ENCODE results near the gene CD160.
A peak's percentile ranks its signal among the peaks of the same experiment; 100 is the strongest.
"Not testable (repeated sequence)": the region's sequence is repeated elsewhere in the genome, so short reads cannot be mapped to it uniquely, and the experiment has no call there.

The CD160 gene

DNA sequence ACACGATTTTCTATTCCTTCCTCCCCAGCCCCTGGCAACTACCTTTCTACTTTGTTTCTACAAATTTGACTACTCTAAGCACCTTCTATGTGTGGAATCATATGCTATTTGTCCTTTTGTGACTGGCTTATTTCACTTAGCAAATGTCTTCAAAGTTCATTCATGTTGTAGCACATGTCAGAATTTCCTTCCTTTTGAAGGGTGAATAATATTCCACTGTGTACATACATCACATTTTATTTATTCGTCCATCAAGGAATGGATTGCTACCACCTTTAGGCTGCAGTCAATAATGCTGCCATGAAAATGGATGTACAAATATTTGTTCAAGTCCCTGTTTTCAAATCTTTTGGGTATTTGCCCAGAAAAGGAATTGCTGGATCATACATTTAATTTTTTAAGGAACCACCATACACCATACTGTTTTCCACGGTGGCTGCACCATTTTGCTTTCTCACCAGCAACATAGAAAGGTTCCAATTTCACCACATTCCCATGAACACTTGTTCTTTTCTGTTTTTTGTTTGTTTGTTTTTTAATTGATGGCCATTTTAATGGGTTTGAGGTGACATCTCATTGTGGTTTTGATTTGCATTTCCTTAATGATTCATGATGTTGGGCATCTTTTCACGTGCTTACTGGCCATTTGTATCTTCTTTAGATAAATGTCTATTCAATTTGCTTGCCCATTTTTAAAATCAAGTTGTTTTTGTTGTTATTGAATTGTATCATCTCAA lies 8.8 kb upstream of the CD160 start:
- no peak for DNase-seq

DNA sequence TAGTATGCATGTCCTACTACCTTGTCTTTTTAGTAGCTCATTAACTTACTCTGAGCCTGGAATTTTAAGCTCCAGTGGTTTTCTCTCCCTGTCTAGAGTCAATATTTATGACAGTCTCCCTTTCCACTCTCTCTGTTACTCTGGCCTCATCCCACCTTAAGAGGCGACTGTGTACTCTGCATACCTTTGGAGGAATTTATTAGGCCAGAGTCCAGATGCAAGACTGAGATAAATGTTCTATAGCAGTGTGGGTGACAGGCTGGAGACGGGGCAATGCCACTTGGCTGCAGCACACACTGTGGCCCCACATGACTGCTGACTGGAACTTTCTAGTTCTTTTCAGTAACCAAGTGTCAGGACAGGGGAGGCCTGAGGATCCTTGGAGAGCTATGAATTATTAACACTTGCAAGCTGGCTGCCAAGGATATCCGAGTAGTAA lies 8.1 kb upstream of the CD160 start:
- DNase-seq, result no peak

DNA sequence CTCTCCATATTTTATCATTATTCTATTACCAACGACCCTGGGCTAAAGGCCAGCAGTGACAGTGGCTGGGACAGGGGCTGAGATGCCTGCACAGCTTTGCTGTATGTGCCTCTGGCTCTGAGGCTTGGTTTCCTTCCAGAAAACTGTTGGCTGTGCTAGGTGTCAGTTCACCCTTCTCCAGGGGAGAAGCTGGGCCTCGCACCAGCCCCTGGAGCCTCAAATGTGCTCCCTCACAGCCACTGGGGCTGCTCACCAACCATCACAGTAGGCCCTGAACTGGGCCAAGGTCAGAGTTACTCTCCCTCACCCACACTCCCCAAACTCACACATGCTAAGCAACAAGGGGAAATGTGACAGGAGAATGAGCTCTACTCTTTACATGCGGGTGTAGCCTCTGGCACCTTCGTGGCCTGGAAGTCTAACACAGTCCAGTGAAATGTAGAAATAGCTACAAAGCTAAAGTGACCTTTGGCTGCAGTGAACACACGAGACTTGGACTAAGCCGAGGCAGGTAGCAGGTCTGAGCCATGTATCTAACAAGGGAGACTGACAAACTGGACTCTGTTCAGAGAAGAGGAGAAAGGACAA lies 4.7 kb upstream of the CD160 start:
- no peak for DNase-seq

DNA sequence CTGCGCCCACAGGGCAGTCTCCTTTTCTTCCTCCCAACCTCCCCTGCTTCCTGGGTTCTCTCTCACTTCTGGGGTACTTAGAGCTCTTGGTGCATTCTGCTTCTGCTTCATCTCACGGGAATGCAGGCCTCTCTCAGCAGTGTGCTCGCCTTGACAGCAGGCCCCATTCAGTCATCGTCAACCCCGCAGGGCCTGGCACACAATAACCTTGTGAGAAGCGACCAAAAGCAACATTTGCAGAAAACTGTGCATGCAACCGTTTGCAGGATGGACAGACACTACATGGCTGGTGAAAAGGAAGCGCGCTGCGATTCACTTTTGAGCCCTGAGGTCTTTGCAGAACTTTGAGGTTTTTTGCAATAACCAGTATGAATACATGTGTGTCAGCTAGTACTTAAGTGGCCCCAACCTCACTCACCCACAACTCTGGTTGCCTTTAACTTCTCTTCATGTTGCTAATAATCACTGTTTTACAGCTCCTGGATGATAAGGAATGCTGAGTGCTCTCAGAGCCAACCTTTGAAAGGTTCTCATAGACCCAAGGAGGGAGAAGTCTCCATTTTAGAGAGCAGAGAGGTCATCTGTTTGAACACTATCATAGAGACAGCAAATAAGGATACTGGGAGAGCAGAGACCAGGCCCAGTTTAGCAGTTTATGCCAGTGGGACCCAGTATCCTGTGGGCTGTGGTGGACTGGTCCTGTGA lies 2.5 kb upstream of the CD160 start:
- DNase-seq, result no peak

DNA sequence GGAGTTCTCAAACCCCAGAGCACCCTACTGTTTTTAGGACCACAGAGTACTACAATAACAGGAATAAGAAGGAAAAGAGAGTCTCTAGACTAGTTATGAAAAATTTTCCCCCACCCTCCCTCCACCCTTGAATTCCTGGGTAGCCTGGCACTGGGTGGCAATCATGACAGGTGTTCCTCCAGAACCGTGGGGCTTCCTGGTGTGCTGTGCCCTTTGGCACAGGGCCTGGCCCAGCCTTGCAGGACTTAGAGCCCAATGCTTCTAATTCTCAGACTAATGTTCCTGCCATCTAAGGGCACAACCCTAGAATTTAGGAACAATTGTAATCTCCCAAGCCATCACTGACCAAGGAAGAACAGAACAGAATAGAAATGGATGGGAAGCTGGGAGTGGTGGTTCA lies 1.5 kb upstream of the CD160 start:
- no peak for DNase-seq

DNA sequence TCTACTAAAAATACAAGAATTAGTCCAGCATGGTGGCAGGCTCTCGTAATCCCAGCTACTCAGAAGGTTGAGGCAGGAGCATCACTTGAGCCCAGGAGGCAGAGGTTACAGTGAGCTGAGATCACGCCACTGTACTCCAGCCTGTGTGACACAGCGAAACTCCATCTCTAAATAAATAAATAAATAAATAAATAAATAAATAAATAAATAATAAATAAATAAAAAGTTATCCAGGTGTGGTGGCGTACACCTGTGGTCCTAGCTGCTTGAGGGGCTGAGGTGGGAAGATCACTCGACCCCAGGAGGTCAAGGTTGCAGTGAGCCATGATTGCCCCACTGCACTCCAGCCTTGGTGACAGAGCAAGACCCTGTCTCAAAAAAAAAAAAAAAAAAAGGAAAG lies 834 bp upstream of the CD160 start:
- not testable (repeated sequence) for DNase-seq

DNA sequence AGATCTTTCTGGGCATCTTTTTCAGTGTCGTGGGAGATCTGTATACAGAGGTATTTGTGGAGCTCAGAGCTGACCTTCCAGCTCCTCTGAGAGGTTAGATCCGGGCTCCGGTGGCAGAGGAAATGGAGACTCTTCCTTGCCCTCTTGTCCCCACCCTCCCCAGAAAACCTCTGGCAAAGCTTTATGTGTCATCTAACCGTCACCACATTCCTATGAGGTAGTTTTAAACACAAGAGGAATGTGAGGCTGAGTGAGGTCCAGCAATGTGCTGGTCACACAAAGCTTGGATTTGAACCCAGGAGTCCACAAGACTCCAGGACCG lies 1.2 kb downstream of the CD160 start:
- no peak for DNase-seq

DNA sequence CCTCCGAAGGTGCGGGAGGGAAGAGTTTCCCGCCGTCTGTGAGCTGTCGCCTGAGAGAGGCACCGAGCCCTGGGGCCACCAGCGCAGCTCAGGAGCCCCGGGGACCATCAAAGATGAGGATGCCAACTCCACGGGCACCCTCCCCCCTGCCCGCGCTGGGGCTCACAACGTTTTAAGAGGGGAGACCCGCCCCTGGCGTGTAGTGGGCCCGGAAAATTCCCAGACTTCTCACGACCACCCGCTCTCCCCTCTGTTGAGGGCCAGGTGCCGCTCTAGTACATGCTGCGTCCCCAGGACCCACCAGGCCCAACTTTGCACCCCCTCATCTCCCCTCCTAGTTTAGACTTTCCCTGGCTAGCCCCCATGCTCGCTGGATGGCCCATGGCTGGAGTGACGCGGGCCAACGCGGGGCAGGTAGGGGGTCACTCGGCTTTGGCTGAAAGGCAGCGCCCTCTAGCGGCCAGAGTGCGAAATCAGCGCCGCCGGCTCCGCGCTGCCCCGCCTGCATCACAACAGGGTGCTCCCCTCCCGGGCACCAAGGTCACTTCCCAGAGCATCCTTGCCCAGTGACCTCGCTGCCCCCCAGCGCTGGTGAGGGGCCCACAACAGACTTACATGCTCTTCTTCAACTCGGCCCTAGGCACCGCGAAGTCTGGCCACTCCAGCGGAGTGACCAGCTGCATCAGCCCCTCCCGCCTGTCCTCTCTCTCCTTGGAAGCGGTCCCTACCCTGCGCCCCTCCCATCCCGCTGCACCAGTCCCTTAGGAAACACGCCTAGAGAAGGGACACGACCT lies 1.8 kb downstream of the CD160 start:
- peak; percentile 93 for DNase-seq

DNA sequence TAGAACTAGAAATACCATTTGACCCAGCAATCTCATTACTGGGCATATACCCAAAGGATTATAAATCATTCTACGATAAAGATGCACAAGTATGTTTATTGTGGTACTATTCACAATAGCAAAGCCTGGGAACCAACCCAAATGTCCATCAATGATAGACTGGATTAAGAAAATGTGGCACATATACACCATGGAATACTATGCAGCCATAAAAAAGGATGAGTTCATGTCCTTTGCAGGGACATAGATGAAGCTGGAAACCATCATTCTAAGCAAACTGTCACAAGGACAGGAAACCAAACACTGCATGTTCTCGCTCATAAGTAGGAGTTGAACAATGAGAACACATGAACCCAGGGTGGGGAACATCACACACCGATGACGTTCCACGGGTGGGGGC lies 6.9 kb downstream of the CD160 start:
- DNase-seq, result not testable (repeated sequence)

DNA sequence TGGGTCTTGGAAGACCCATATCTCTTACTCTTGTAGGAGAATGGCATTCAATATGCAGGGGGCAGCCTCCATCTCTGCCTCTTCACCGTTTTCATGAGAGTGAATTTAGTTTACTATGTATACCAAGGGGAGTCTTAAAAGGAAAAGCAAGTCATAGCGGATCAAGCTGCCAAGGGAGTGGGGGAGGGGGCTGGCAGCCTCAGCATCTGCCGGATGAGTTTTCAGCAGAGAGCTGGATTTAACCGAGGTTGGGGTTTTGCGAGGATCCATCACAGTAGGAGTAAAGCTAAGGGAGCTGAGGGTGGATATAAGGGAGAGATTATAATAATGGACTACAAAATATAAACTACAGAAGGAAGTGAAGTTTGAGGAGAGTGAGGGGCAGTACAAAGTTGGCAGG lies 9.9 kb downstream of the CD160 start:
- DNase-seq, result no peak

DNA sequence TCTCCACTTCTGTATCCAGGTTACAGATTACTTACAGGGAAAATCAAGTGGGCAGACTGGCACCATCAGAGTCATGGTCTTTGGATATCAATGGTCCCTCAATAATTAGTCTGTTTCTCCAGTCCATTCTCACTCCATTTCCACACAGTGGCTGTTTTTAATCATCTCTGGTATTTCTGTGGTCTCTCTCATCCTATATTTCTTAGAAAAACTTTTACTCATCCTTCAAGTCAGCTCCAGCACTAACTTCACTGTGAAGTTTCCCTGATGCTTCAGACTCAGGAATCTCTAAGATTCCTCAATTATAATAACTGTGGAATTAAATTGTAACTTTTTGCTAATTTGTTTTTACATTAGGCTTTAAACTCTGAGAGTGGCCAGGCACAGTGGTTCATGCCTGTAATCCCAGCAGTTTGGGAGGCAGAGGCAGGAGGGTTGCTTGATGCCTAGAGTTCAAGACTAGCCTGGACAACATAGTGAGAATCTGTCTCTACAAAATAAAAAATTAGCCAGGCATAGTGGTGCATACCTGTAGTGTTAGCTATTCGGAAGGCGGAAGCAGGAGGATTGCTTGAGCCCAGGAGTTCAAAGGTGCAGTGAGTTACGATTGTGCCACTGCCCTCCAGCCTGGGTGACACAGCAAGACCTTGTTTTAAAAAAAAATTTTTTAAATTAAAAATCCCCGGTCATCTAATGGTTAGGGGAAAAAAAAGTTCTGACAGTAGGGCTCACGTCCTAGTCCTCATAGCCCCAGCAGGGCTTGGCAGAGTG lies 10.6 kb downstream of the CD160 start:
- no peak for DNase-seq

DNA sequence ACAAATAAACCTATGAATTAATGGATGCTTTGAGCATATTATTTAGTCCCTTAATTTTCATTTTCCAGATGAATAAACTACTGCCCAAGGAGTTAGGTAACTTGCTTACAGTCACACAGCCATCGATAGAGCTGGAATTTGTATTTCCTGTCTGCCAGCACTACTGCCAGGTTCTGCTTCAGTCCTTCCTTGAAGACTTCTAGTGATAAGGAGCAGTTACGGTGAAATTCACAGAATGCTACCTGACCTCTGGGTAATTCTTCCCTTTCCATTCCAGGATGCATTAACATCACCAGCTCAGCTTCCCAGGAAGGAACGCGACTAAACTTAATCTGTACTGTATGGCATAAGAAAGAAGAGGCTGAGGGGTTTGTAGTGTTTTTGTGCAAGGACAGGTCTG lies 11.2 kb downstream of the CD160 start:
- no peak for DNase-seq

DNA sequence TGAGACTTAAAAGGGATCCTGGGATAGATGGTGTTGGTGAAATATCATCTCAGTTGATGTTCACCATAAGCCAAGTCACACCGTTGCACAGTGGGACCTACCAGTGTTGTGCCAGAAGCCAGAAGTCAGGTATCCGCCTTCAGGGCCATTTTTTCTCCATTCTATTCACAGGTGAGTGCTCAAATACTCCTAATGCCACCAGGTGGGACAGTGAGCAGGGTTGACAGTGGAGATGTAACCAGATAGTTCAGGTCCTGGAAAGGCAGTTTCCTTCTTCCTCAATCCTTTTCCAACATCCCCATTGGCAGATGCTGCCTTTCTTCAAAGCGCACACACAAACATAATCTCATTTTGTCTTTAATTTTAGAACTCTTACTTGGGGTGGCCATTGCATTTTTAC lies 11.6 kb downstream of the CD160 start:
- DNase-seq, result no peak

DNA sequence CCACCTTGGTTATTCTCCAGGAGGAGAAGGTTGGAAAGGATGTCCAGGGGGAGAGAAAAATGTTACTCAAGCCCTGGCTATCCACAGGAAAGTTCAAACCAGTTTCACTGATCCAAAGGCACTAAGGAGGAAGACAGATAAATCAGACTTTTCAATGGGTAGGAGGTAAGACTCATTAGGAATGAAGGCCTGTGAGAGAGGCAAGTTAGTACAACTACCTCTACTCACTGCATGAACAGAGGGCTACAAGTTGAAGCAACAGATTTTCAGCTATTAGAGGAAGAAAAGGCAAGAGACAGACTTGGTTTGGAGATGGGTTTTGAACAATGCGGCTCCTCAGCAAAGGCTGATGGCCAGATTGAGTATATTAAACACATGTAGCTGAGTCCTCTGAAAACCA lies 16.9 kb downstream of the CD160 start:
- DNase-seq, result no peak

DNA sequence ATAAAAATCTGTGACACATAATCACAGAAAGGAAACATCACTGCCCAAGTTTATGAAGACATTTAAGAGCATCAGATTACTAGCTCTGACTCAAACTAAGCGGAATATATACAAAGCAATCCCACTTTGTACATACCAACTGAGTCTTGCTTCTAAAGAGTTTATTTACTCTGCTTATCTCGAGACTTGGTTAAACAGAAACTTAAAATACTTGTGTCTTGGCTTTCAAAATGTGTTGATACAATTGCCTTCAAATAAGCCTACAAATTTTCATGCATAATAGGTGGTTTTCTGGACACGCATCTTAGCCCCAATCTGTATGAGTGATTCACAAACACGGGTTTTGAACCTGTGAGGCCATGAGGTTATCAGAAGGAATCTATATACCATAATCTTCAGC lies 21.0 kb downstream of the CD160 start:
- DNase-seq, result no peak

DNA sequence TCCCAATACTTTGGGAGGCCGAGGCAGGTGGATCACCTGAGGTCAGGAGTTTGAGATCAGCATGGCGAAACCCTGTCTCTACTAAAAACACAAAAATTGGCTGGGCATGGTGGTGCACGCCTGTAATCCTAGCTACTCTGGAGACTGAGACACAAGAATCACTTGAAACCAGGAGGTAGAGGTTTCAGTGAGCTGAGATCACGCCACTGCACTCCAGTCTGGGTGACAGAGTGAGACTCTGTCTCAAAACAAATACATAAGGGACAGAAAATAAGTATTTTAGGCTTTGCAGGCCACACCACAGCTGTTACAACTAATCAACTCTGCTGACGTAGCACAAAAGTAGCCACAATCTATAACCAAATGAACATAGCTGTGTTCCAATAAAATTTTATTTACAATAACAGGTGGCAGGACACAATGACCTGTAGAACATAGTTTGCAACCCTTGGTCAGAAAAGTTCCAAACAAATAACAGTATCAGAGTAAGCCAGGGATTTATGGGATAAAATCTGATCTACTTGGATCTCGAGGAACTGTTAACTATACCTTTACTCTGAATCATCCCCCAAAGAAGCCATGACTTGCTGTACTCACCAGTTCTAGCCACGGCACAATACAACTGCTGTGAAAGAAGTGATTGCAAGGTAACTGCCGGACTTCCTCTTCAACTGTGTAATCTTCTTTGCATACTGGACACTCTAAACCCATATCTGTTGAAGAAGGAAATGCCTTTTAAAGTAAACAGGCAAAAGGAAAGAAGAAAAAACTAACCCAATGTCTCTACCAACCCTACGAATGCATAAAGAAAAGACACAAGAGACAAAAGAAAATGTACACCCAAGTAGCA lies 28.3 kb downstream of the CD160 start:
- no peak for DNase-seq

DNA sequence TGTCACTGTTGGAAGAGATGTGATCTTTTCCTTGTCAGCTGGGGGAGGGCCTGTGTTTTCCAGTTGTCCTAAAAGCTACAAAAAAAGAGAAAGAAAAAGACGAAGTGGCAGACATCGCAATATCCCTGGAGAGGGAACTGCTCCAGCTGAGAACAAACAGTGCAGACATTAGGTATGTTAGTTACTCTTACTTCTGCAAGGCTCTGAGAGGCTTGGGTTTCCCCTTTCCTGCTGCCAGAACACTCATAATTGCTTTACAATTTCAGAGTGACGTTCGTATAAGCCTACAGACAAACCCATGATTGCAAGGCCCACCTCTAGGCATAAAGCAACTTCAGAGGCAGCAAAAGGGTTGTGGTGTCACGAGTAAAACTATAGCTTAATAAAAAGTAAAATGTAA lies 31.1 kb downstream of the CD160 start:
- no peak for DNase-seq

DNA sequence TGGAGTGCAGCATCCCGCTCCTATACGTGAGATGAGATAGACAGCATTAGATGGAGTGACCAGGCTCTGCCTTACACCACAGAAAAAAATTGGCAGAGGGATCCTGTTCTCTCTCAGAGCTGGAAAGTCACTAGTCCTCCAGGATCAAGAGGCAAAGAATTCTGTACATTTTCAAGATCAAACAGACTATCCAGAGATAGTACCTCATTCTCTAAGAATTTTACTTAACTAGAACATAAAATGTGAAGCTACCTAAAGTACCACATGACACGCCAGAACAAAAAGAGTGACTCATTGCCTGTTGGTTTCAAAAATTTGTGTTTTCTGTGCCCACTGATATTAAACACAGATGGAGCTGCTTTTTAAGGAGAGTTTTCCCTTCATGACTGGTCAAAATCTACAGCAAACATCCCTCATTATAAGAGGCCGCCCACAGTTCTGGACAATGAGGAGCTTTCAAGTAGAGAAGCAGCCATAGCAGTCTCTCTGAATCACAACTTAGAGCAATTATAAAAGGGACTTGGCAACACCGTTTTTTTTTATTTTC lies 32.3 kb downstream of the CD160 start:
- no peak for DNase-seq

DNA sequence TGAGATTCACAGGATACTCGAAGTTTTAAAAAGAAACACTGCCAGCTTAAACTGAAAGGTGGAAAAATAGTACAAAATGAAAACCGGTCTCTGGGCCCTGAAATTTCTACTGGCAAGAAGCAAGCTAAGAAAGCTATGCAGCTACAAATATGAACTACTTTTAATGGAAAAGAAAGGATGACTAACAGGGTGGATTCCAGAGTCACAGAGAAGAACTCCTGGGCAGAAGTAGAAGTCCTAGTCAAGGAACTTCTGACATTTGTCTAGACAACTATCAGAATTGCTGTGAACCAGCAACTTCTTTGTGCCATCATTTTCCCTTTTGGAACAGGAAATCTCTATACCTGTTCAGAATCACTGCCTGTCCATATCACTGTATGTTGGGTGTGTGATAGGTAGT lies 38.1 kb downstream of the CD160 start:
- no peak for DNase-seq

DNA sequence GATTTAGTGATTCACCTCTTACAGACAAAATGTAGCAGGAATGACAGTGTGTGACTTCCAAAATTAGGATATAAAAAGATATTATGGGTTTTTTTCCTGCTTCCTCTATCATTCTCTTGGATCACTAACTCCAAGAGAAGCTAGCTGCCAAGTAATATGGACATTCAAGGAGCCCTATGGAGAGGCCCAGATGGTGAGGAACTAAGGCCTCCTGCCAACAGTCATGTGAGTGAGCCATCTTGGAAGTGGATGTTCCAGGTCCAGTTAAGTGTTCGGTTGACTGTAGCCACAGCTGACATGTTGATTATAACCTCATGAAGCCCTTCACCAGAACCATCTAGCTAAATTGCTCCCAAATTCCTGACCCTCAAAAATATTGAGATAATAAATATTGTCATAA lies 38.8 kb downstream of the CD160 start:
- DNase-seq, result no peak

DNA sequence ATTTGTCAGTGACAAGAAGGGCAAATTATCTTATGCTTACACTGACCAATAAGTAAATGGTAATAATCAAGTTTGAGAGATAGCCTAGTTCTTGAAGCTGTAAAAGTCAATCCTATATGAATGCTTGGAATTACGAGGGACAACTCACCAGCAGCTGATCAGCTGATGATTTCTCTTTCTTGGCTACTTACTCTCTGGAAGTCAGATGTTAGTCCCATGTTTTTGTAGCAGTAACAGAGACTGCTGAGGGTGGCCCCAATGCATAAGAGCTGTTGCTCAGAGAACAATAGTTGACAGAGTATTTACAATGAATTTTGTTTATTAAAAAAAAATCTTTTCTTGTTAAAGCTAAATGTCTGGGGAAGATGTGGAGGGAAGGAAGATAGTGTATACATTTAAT lies 39.3 kb downstream of the CD160 start:
- no peak for DNase-seq

DNA sequence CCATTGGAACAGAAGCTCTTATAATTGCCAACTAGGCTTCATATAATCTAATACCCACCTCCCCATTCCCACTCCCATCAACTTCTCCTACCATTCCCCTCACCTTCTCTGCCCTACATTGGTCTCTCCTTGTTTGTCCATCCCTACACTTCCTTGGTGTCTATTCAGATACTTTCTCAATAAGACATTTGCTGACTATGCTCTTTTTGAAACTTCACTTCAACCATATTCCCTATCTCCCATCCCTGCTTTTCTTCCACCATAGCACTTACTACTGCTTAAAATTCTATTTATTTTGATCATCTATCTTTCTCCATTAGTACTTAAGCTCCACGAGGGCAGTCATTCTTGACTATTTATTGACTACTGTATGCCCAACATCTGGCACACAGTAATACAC lies 40.4 kb downstream of the CD160 start:
- DNase-seq, result no peak

All from activated CD8-positive, alpha-beta memory T cell treated with anti-CD3 and anti-CD28 coated beads for 24 hours (primary cell).